Measurements from ENCODE around the gene ACOX3. TPM values are rescaled to one million over a fixed set of nuclear protein-coding genes. Genes with fewer than 3 reads are reported as not detected.

Gene ACOX3
- total and polyA plus RNA-seq, 2 of the 8 experiments (the other 6 are each of a cell fraction or from before 2014, with no cell fraction given), result 2.5 to 9.9 TPM

DNA sequence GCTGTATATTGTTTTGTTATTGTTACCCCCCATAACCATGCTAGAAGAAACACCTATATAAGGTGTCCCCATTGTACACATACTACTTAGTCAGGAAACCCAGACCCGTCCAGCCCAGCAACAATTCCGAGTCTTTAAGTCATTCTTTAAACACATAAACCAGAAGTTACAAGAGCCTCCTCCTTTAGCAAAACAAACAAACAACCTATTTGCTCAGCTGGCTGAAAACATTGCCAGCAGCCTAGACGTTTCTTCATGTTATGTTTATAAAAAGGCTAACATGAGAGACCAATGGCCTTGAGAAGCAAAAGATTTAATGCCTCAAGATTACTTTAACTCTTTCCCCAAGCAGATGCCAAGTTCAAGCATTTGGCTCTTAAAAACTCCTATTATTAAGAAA is 1.4 kb downstream of the ACOX3 start:
- H3K36me3 ChIP-seq (ENCODE audit: control insufficient read depth in 2 of 4, insufficient read depth in 4 of 4, low read length in 3 of 4), result no peaks in the 10 kb centered on the region
- H3K27ac ChIP-seq (ENCODE audit: low read depth, low read length), result no peak overlapping the region
- no peak overlapping the region for H2BK120ac ChIP-seq (replicated peaks; ENCODE audit: low read depth, low read length)
- no peak overlapping the region for H3K9ac ChIP-seq (replicated peaks in 1 of 4; ENCODE audit: extremely low read depth in 1 of 4, low read depth in 3 of 4, low read length in 3 of 4)
- TF ChIP-seq KDM1A (IDR thresholded peaks at IDR 0.05; ENCODE audit: borderline replicate concordance, low read length) (no peak), TEAD4 (IDR thresholded peaks at IDR 0.05; ENCODE audit: low read depth, low read length) (no peak), CTBP2 (IDR thresholded peaks at IDR 0.05; ENCODE audit: borderline replicate concordance, insufficient read depth, insufficient read length, low read length) (no peak), TAF7 (optimal IDR thresholded peaks at IDR 0.05; ENCODE audit: borderline replicate concordance, low read depth, low read length) (no peak), RFX5 (IDR thresholded peaks at IDR 0.05; ENCODE audit: borderline replicate concordance, low read depth, low read length) (no peak)
- no peak overlapping the region for H3K23ac ChIP-seq (ENCODE audit: insufficient read length)
- peaks cover 2% of the 10 kb centered on the region for H3K79me1 ChIP-seq (ENCODE audit: low read depth, low read length)
- peaks cover 12 to 30% of the 10 kb centered on the region in 2 experiments for H3K79me2 ChIP-seq (ENCODE audit: control insufficient read depth in 1 of 2, insufficient read depth in 2 of 2, low read length in 2 of 2)
- no peaks in the 10 kb centered on the region for H3K27me3 ChIP-seq (replicated peaks in 1 of 4; ENCODE audit: control insufficient read depth in 3 of 4, extremely low read depth in 1 of 4, insufficient read depth in 3 of 4, low read length in 3 of 4)
- no peak overlapping the region for H2BK5ac ChIP-seq (ENCODE audit: low read depth, low read length)
- H3K23me2 ChIP-seq (ENCODE audit: low read depth, low read length), result peaks cover 10% of the 10 kb centered on the region
- H3K4me2 ChIP-seq (ENCODE audit: insufficient read depth in 1 of 2, low read depth in 2 of 2, low read length in 2 of 2), result no peak overlapping the region
- CTCF ChIA-PET (ENCODE audit: partially characterized antibody), result interaction anchor here (1.1 to 2.4 kb wide), 4 partner anchors 8 to 168 kb away, joined by 3 to 9 read pairs (median 5); no protein-coding TSS in a partner anchor
- H2AK5ac ChIP-seq (ENCODE audit: low read depth, low read length), result no peak overlapping the region
- H4K91ac ChIP-seq (replicated peaks; ENCODE audit: insufficient read length, low read length), result no peak overlapping the region
- H3K4me3 ChIP-seq (ENCODE audit: extremely low read depth in 1 of 4, insufficient read depth in 2 of 4, low read depth in 3 of 4, low read length in 4 of 4), result no peak overlapping the region
- H3K56ac ChIP-seq (replicated peaks; ENCODE audit: insufficient read length, low read depth, low read length), result no peak overlapping the region
- no peaks in the 10 kb centered on the region for H3K9me3 ChIP-seq (ENCODE audit: insufficient read depth in 2 of 2, low read depth in 1 of 2, low read length in 1 of 2)
- peaks cover 3 to 22% (median 4%) of the 10 kb centered on the region in 4 experiments; a peak in 6 of 7 replicates for H3K4me1 ChIP-seq (replicated peaks in 1 of 4; ENCODE audit: control insufficient read depth in 3 of 4, insufficient read depth in 4 of 4, low read length in 3 of 4)
- no peak overlapping the region for H4K5ac ChIP-seq (ENCODE audit: insufficient read length, low read depth, low read length)
- no peak overlapping the region for H2BK15ac ChIP-seq (ENCODE audit: low read length)
- DNase-seq (ENCODE audit: low read depth in 1 of 2, low spot score in 2 of 2) (no peak), FAIRE-seq (no peak)
- POLR2A ChIA-PET (ENCODE audit: partially characterized antibody), result no interaction called here
- 84% methylated on average over 3 of the region's 3 CpGs; no CpG with 5 or more reads in 1 of the 2 experiments for WGBS, 2 experiments (ENCODE audit: extremely low coverage in 1 of 2, insufficient coverage in 1 of 2, insufficient read length in 1 of 2, insufficient replicate concordance in 2 of 2, low coverage in 1 of 2, low lambda C conversion rate in 2 of 2, missing lambda C conversion rate in 1 of 2)
- H4K20me1 ChIP-seq (replicated peaks in 1 of 2; ENCODE audit: control insufficient read depth in 1 of 2, insufficient read depth in 2 of 2, low read length in 2 of 2), result peaks cover 2 to 4% of the 10 kb centered on the region in 2 experiments
- H2BK20ac ChIP-seq (ENCODE audit: low read length), result no peak overlapping the region
- H3K14ac ChIP-seq (ENCODE audit: insufficient read length), result no peak overlapping the region
- H3K18ac ChIP-seq (ENCODE audit: extremely low read depth, low read length), result no peak overlapping the region
- no peak overlapping the region for H2AFZ ChIP-seq (ENCODE audit: low read length)
- H2BK12ac ChIP-seq (ENCODE audit: low read depth, low read length), result no peak overlapping the region
- no peak overlapping the region for H3K4ac ChIP-seq (replicated peaks; ENCODE audit: insufficient read length, low read depth, low read length)
- H4K8ac ChIP-seq (ENCODE audit: extremely low read depth, insufficient read depth, low read length), result no peak overlapping the region
